CD4-positive, alpha-beta T cell treated with Interleukin-6 at 100 ng/mL for 8 hours (primary cell): ENCODE measurements around the gene ASF1A.

Experiments
- DNase-seq: peaks from one replicate; pipeline ENCODE4 v3.0.0-alpha.2; 2020; ENCODE audit warnings: mixed read lengths, low spot score

Gene ASF1A

GRCh38 chr6:118881440-118882313 is 12.3 kb upstream of the ASF1A start:
- DNase-seq, result no peak

GRCh38 chr6:118882314-118882905 is 11.5 kb upstream of the ASF1A start:
- no peak for DNase-seq

DNA sequence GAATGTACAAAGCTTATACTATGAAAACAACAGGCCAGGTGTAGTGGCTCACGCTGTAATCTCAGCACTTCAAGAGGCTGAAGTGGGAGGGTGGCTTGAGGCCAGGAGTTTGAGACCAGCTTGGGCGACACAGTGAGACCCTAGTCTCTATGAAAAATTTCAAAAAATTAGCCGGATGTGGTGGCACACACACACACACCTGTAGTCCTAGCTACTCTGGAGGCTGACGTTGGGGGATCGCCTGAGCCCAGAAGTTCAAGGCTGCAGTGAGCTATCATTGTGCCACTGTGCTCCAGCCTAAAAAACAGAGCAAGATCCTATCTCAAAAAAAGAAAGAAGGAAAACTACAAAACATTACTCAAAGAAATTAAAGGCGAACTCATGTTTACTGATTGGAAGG is 7.3 kb upstream of the ASF1A start:
- no peak for DNase-seq

- no peak for DNase-seq
Observed at GRCh38 chr6:118889163-118889562, 4.8 kb upstream of the ASF1A start.

GRCh38 chr6:118890997-118891790 is 2.8 kb upstream of the ASF1A start:
- no peak for DNase-seq

DNA sequence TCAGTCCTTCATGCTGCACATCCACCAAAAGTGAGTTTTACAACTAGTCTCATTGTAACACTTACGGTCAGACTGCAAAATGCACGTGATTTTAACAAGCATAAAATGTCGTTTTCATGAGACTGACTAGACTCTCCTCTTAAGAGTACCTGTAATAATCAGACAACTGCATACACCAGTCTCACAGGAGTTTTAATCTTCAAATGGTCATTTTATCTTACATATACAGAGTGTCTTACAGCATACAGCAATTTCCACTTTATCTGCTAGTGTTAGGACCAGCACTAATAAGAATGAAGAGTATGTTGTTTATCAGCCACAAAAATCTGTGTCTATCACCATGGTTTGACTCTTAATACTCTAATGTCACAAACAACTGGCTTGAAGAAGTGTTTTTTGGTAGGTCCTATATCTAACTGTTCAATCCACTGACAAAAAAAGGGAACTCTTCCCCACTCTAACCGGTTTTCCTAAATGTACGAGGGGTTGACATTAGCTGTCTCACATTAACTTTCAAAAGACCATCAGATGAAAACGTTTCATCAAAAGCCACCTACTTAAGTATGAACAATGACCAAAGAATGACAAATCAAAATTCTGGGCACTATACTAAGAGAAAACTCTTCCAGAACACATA is 1.5 kb upstream of the ASF1A start:
- no peak for DNase-seq

GRCh38 chr6:118893064-118893806 is 717 bp upstream of the ASF1A start:
- peak; percentile 62 for DNase-seq

GRCh38 chr6:118894425-118895260 is 691 bp downstream of the ASF1A start:
- DNase-seq, result peak; percentile 48

DNA sequence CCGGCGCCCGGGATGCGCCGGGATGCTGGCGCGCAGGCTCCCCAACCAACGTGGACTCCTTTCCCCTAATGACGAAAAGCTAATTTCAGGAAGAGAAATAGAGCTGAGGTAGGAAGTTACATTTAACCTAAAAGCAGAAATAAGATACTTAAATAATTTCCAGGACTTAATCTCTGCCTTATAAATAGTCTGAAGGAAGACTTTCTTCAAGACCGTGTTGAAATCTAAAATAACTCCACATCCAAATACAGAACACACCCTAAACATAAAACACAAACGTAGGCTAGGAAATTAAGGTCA is 1.3 kb downstream of the ASF1A start:
- no peak for DNase-seq

GRCh38 chr6:118895859-118896258 is 1.9 kb downstream of the ASF1A start:
- no peak for DNase-seq

- DNase-seq, result peak; percentile 20
Observed at GRCh38 chr6:118896339-118897136, 2.6 kb downstream of the ASF1A start.

DNA sequence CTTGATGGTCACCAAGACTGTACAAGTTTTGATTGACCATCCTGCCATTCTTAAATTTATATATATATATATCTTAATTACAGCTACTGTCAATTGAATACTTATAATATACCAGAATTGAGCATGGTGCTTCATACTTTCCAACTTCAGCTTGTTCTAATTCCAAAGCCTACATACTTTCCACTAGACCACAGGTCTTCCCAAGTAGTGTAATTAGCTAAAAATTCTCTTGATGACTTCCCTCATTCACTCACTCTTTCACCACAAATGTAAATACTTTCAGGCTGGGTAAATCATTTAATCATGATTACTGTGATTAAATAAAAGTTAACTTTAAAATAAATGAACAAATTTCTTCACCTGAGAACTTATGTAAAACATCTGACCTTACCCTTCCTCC is 3.4 kb downstream of the ASF1A start:
- no peak for DNase-seq

DNA sequence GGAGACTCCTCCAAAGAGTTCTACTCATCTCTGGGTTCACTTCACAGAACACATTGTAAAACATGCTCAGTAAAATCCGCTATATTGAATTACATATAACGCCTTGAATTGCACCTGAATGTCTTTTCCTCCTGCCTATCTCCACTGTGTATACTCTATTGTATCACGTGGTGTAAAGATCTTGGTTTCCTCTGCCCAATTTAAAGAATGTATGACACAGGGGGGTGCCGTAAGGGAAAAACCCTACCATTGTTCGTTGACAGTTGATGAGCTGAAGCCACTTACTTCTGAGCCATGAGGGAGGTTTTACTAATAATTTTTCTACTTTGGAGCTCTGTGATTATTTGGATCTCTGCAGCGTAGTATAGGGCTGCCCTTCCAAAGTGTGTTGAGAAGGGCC is 6.0 kb downstream of the ASF1A start:
- peak; percentile 30 for DNase-seq

DNA sequence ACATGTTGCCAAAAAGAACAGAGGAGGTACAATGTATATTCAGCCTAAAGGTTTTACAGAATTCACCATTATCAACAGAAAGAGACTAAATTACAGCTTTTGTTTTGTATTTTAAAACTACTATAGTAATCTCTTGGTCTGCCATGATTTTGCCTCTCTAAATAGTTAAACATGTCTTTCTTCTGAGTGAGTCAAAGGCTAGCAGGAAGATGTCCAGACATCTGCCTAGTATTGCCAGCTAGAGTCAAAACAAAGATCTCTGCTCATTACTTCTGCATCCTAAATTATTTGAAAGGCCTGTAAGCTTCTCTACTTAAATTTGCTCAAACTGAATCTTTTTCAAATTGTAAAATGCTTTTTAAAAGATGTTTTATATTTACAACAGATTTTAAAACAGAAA is 8.8 kb downstream of the ASF1A start:
- no peak for DNase-seq

- no peak for DNase-seq
Observed at GRCh38 chr6:118903138-118903537, 9.2 kb downstream of the ASF1A start.

DNA sequence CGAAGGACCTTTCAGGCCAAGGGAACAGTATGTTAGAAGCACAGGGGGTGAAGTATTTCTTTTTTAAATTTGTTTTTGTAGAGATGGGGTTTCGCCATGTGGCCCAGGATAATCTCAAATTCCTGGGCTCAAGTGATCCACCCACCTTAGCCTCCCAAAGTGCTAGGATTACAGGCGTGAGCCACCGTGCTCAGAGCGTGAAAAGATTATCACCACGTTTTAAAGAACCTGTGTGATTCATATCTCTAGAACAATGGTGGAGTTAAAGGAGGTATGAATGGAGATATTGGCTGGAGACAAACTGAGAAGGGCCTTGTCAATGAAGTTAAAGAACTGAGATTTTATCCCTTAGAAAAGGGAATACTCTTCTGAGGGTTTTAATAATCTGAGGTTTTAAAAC is 9.7 kb downstream of the ASF1A start:
- DNase-seq, result no peak

GRCh38 chr6:118905084-118905483 is 11.1 kb downstream of the ASF1A start:
- no peak for DNase-seq

- DNase-seq, result no peak
Observed at GRCh38 chr6:118905851-118906250, 11.9 kb downstream of the ASF1A start.

GRCh38 chr6:118908441-118908840 is 14.5 kb downstream of the ASF1A start:
- no peak for DNase-seq

- DNase-seq, result no peak
Observed at GRCh38 chr6:118912646-118913045, 18.7 kb downstream of the ASF1A start.
